Measurements from ENCODE around the gene IDS. TPM values are rescaled to one million over a fixed set of nuclear protein-coding genes. Genes with fewer than 3 reads are reported as not detected.
A peak's percentile ranks its signal among the peaks of the same experiment; 100 is the strongest.

Gene IDS
- total RNA-seq, 1 experiment from 2014 or later: 78.7 TPM

GRCh38 chrX:149495573-149496071, 9.5 kb downstream of the IDS start:
- POLR2A ChIA-PET: no interaction called here

GRCh38 chrX:149494844-149495565, 10.1 kb downstream of the IDS start:
- intact Hi-C loops (cut with micrococcal nuclease; ENCODE audit: unreplicated experiment) (no loop called here), in situ Hi-C loops (cut with HindIII; ENCODE audit: low pct_unique_long_range_greater_than_20kb, low sequenced_read_pairs) (no loop called here)
- BruUV-seq (replicated peaks): no TSS peak
- ATAC-seq (peak; percentile 65), DNase-seq (ENCODE audit: low read depth, low spot score) (peak; percentile 78)
- no peak overlapping the region for H3K4me3 ChIP-seq (ENCODE audit: low read depth in 2 of 2, low read length in 2 of 2)
- H3K27ac ChIP-seq (ENCODE audit: low read length): 0 out of 2 replicates have a peak overlapping the region, but pooled peaks have one; percentile 25
- H3K36me3 ChIP-seq (ENCODE audit: control insufficient read depth, insufficient read depth, low read length): peaks cover 2% of the 10 kb centered on the region
- ChIA-PET CTCF (interaction anchor here (0.6 kb wide), 1 partner anchor 1649 kb away, joined by 5 read pairs; no protein-coding TSS in a partner anchor), POLR2A (no interaction called here)
- H3K4me1 ChIP-seq (ENCODE audit: control insufficient read depth, insufficient read depth, low read length): peaks cover 4% of the 10 kb centered on the region
- no peaks in the 10 kb centered on the region for H3K9me3 ChIP-seq (ENCODE audit: control insufficient read depth, insufficient read depth, low read depth, low read length)
- no peaks in the 10 kb centered on the region for H3K27me3 ChIP-seq (ENCODE audit: control insufficient read depth, insufficient read depth, low read length)
- TF ChIP-seq TCF7L2 (IDR thresholded peaks at IDR 0.05; ENCODE audit: low read depth, low read length): no peak
- no peak for TF ChIP-seq SIN3A (IDR thresholded peaks at IDR 0.05; ENCODE audit: borderline replicate concordance, insufficient read depth, low read depth, low read length)
- no peak for TF ChIP-seq REST (IDR thresholded peaks at IDR 0.05; ENCODE audit: insufficient read depth in 1 of 2, low read depth in 2 of 2, low read length in 1 of 2)
- no peak for TF ChIP-seq CTCF (IDR thresholded peaks at IDR 0.05)

More at GRCh38 chrX:149495573-149496071, 9.5 kb downstream of the IDS start:
- intact Hi-C loops (cut with micrococcal nuclease; ENCODE audit: unreplicated experiment) (no loop called here), in situ Hi-C loops (cut with HindIII; ENCODE audit: low pct_unique_long_range_greater_than_20kb, low sequenced_read_pairs) (no loop called here)
- TF ChIP-seq TCF7L2 (IDR thresholded peaks at IDR 0.05; ENCODE audit: low read depth, low read length) (no peak), SIN3A (IDR thresholded peaks at IDR 0.05; ENCODE audit: borderline replicate concordance, insufficient read depth, low read depth, low read length) (no peak), CTCF (IDR thresholded peaks at IDR 0.05) (no peak), REST (IDR thresholded peaks at IDR 0.05; ENCODE audit: insufficient read depth in 1 of 2, low read depth in 2 of 2, low read length in 1 of 2) (no peak), POLR2AphosphoS5 (IDR thresholded peaks at IDR 0.05; ENCODE audit: low read depth, low read length) (no peak)
- H3K9me3 ChIP-seq (ENCODE audit: control insufficient read depth, insufficient read depth, low read depth, low read length): no peaks in the 10 kb centered on the region
- H3K4me3 ChIP-seq (ENCODE audit: low read depth in 2 of 2, low read length in 2 of 2): no peak overlapping the region
- peaks cover 4% of the 10 kb centered on the region for H3K4me1 ChIP-seq (ENCODE audit: control insufficient read depth, insufficient read depth, low read length)
- ATAC-seq (peak; percentile 83), DNase-seq (ENCODE audit: low read depth, low spot score) (peak; percentile 92)
- no TSS peak for BruUV-seq (replicated peaks)
- peaks cover 2% of the 10 kb centered on the region; the same call in 1 of the 2 replicates for H3K36me3 ChIP-seq (ENCODE audit: control insufficient read depth, insufficient read depth, low read length)
- H3K27me3 ChIP-seq (ENCODE audit: control insufficient read depth, insufficient read depth, low read length): no peaks in the 10 kb centered on the region
- CTCF ChIA-PET: interaction anchor here (0.6 kb wide), 1 partner anchor 1650 kb away, joined by 5 read pairs; no protein-coding TSS in a partner anchor
- H3K27ac ChIP-seq (ENCODE audit: low read length): no peak overlapping the region

Data from Panc1 (cell line).